ENCODE measurements around the gene SRCIN1.
A peak's percentile ranks its signal among the peaks of the same experiment; 100 is the strongest.
"Not testable (repeated sequence)": the region's sequence is repeated elsewhere in the genome, so short reads cannot be mapped to it uniquely, and the experiment has no call there.

The SRCIN1 gene, protein sequence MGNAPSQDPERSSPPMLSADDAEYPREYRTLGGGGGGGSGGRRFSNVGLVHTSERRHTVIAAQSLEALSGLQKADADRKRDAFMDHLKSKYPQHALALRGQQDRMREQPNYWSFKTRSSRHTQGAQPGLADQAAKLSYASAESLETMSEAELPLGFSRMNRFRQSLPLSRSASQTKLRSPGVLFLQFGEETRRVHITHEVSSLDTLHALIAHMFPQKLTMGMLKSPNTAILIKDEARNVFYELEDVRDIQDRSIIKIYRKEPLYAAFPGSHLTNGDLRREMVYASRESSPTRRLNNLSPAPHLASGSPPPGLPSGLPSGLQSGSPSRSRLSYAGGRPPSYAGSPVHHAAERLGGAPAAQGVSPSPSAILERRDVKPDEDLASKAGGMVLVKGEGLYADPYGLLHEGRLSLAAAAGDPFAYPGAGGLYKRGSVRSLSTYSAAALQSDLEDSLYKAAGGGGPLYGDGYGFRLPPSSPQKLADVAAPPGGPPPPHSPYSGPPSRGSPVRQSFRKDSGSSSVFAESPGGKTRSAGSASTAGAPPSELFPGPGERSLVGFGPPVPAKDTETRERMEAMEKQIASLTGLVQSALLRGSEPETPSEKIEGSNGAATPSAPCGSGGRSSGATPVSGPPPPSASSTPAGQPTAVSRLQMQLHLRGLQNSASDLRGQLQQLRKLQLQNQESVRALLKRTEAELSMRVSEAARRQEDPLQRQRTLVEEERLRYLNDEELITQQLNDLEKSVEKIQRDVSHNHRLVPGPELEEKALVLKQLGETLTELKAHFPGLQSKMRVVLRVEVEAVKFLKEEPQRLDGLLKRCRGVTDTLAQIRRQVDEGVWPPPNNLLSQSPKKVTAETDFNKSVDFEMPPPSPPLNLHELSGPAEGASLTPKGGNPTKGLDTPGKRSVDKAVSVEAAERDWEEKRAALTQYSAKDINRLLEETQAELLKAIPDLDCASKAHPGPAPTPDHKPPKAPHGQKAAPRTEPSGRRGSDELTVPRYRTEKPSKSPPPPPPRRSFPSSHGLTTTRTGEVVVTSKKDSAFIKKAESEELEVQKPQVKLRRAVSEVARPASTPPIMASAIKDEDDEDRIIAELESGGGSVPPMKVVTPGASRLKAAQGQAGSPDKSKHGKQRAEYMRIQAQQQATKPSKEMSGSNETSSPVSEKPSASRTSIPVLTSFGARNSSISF

DNA sequence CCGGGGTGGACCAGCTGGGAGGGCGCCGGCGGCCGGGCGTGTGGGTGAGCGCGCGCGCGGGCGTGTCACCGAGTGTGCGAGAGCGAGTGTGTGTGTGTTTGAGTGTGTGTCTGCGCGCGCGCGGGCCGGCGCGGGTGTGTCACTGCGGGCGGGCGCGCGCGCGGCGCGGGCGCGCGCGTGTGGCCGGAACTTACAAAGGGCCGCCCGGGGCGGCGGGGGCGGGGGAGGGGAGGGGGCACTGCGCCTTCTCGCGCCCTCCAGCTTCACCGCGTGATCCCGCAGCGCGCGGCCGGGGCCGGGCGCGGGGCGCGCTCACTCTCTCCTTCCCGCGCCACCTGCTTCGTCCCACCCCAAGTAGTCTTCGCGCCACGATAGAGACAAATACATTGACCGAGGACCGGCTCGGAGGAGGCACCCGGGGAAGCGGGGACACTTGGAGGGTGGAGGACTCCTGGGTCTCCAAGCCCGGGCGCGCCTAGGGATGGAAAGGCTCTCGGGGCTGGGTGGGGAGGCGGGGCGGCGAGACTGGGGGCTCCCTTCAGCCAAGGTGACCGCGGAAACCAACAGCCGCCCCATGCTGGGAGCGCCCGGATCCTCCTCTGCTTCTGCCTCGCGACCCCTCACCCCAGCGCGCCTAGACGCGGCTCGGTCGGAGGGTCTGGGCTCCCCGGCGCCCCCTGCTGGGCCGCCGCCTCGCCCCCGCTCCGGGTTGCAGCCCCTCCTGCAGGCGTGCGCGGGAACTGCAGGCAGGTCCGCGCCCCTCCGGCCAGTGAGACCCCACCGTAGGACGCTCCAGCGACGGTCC lies at the start of gene SRCIN1:
Gene SRCIN1, minus strand, starts transcription at position 112 of the 805 bp plus-strand sequence. CDS start 247 bp downstream, outside the sequence.
- DNase-seq (ENCODE audit: extremely low read depth in 1 of 2, low read depth in 1 of 2): peak in 1 of 2 donors; percentile 15

DNA sequence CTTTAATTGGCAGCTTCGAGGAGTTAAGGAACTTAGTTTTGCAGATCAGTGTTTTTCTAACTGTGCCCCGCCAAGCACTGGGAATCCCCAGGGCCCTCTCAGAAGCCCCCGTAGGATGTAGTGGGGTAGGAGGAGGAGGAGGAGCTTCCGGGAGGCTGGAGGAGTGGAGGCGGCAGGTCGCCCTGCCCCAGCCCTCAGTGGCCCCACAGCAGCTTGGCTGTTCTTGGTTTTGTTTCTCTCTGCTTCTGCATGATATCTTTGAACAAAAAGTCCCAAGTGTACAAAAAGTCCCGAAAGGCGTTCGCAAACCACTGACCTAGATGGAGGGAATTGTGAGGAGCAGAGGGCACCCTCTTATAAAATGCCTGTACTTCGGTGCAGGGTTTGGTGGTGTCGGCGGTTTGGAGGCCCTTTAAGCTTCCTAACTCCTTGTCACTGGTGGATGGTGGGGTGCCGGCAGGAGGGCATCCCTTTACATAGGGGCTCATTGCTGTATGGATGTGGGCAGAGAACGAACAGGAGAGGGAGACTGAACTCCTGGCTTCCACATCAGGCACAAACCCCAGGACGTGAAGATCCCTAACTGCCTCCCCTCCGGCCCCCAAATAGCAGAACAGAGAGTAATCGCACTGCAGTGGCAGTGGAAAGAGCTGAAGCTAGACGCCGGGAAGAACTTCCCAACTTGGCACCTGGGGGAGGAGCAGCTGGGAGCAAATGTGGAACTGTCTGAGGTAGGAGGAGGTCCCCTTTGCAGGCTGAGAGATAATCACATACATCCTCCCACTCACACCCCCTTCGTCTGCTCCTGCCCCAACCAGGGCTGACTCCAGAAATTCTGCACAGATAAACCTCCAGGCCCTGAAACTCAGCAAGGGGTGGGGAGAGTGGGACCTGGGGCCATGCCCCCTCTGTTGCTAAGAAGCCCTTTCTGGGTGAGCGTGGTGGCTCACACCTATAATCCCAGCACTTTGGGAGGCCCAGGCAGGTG lies 49.0 kb upstream of the SRCIN1 start:
- DNase-seq (ENCODE audit: extremely low read depth in 1 of 2, low read depth in 1 of 2): no peak

DNA sequence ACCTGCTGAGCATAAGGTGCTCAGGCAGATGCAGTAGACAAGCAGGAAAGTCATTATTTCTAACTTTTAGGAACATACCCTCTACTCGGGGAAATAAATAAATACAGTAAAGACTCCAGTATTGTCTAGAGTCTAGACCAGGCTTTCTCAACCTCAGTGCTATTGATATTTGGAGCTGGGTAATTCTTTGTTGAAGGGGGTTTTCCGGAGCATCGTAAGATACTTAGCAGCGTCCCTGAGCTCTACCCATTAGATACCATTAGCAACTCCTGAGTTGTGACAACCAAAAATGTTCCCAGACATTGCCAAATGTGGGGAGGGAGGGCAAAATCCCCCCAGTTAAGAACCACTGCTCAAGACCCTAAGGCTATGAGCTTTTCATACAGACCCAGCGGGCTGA lies 47.9 kb upstream of the SRCIN1 start:
- DNase-seq (ENCODE audit: extremely low read depth in 1 of 2, low read depth in 1 of 2): no peak

DNA sequence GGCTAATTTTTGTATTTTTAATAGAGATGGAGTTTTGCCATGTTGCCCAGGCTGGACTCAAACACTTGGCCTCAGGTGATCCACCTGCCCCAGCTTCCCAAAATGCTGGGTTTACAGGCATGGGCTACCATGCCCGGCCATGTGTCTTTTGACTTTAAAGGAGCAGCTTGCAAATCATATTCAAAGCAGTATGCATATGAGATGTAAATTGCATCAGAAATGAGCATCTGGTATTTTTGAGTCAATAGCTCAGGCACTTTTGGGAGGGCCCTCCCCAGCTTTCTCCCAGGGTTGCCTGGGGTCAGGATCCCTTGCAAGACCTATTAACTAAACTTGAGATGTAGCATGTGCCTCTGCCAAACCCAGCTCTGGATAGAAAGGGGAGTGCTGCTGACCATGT lies 47.5 kb upstream of the SRCIN1 start:
- DNase-seq (ENCODE audit: extremely low read depth in 1 of 2, low read depth in 1 of 2): no peak

DNA sequence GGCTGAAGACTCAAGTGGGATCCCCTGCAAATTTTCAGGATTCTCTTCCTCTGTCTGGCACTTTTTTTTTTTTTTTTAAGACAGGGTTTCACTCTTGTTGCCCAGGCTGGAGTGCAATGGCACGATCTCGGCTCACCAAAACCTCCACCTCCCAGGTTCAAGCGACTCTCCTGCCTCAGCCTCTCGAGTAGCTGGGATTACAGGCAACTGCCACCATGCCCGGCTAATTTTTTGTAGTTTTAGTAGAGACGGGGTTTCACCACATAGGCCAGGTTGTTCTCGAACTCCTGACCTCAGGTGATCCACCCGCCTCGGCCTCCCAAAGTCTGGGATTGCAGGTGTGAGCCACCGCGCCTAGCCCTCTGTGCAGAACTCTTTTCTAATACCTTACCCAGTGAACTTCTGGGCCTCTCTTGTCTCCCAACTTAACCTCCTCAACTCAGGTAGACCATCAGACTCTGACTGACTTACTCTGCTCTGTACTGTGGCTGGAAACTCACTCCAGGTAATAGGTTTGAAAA lies 45.0 kb upstream of the SRCIN1 start:
- DNase-seq (ENCODE audit: extremely low read depth in 1 of 2, low read depth in 1 of 2): not testable (repeated sequence)

DNA sequence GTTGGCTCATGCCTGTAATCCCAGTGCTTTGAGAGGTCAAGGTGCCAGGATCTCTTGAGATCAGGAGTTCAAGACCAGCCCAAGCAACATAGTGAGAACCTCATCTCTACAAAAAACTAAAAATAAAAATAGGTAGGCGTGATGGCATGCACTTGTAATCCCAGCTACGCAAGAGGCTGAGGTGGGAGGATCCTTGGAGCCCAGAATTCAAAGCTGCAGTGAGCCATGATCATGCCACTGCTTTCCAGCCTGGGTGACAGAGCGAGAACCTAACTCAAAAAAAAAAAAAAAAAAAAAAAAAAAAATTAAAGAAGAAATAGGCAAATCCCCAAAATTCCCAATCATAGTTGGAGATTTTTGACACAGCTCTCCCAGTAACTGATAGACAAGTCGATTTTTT lies 32.2 kb upstream of the SRCIN1 start:
- no peak for DNase-seq (ENCODE audit: extremely low read depth in 1 of 2, low read depth in 1 of 2)

DNA sequence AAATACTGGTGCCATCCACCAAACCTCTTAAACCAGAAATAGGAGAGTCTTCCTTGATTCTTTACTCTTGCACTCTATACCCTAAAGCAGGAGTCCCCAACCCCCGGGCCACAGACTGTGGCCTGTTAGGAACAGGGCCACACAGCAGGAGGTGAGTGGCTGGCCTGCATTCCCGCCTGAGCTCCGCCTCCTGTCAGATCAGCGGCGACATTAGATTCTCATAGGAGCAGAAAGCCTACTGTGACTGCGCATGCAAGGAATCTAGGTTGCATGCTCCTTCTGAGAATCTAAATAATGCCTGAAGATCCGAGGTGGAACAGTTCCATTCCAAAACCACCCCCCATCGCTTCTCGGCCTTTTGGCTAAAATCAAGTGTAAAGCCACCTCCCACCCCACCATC lies 30.3 kb upstream of the SRCIN1 start:
- DNase-seq (ENCODE audit: extremely low read depth in 1 of 2, low read depth in 1 of 2): no peak

DNA sequence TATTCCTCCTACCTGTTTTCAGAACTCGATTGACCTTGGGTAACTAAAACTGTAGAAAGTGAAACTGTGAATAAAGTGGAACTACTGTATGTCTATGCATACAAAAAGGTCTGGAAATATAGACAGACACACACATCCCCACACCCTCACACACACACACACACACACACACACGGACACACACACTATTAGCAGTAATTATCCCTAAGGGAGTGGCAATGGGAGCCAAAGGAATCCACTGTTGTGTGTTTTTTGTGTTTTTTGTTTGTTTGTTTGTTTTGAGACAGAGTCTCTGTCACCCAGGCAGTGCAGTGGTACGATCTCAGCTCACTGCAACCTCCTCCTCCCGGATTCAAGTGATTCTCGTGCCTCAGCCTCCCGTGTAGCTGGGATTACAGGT lies 26.6 kb upstream of the SRCIN1 start:
- DNase-seq (ENCODE audit: extremely low read depth in 1 of 2, low read depth in 1 of 2): no peak

DNA sequence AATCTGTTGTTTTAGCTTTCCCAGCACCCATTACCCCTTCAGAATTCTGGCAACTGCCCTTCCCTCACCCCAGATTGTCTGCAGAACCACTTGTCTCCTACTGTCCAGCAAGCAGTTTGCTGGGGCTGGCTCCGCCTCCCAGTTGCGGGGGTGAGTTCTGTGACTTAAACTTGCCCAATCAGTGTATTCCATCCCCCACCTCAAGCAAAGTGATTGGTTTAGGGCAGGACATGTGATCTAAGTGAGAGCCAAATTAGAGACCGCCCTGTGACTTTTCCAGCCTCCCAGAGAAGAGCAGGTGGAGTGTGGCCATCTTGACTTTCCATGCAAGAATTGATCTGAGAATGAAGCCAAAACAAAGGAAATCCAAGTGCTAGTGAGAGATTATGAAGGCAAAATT lies 22.7 kb upstream of the SRCIN1 start:
- no peak for DNase-seq (ENCODE audit: extremely low read depth in 1 of 2, low read depth in 1 of 2)

DNA sequence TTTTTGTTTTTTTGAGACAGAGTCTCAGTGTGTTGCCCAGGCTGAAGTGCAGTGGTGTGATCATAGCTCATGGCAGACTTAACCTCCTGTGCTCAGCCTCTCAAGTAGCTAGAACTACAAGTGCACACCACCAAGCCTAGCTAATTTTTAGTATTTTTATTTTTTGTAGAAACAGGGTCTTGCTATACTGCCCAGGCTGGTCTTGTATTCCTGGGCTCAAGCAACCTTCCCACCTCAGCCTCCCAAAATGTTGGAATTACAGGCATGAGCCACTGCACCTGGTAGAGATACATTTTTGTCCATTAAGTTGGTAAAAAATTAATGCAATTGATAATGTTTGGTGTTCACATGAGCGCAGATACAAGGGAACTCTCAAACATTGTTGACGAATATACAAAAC lies 22.2 kb upstream of the SRCIN1 start:
- no peak for DNase-seq (ENCODE audit: extremely low read depth in 1 of 2, low read depth in 1 of 2)

DNA sequence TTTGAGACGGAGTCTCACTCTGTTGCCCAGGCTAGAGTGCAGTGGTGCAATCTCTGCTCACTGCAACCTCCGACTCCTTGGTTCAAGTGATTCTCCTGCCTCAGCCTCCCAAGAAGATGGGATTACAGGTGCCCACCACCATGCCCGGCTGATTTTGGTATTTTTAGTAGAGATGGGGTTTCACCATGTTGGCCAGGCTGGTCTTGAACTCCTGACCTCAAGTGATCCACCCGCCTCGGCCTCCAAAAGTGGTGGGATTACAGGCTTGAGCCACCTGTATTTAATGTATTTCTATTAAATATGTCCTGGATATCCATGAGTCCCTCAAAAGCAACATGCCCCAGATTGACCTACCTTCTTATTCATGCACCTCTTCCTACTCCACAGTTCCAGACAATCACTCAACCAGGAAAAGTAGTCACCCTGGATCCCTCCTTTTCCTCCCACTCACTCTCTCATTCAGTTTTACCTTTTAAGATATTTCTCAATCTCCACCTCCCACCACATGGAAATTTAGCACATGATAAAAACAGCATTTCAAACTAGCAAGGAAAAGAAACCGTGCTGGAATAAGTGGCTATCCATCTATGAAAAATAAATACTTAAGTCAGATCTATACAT lies 21.0 kb upstream of the SRCIN1 start:
- DNase-seq (ENCODE audit: extremely low read depth in 1 of 2, low read depth in 1 of 2): not testable (repeated sequence)

DNA sequence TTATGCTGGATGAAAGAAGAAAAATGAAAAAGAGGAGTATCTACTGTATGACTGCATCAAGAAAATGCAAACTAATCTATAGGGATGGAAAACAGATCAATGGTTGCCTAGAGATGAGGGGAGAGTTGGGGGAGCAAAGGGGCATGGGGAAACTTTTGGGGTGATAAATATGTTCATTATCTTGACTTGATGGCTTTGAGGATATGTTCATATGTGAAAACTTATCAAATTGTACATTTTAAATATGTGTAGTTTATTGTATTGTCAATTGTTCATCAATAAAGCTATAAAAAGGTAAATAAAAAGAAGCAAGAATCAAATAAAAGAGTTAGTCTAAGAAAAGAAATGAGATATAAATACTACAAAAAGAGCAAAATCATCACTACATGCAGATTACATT lies 19.7 kb upstream of the SRCIN1 start:
- DNase-seq (ENCODE audit: extremely low read depth in 1 of 2, low read depth in 1 of 2): no peak

DNA sequence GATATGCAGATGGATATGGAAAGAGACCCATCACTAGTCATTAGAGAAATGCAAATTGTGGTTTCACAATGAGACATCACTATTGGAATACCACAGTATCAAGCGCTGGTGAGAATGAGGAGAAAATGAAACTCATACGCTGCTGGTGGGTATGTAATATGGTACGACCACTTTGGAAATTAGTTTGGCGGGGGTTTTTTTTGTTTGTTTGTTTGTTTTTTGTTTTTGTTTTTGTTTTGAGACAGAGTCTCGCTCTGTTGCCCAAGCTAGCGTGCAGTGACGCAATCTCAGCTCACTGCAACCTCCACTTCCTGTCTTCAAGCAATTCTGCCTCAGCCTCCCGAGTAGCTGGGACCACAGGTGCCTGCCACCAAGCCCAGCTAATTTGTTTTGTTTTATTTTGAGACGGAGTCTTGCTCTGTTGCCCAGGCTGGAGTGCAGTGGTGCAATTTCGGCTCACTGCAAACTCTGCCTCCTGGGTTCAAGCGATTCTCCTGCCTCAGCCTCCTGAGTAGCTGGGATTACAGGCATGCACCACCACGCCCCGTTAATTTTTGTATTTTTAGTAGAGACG lies 19.1 kb upstream of the SRCIN1 start:
- not testable (repeated sequence) for DNase-seq (ENCODE audit: extremely low read depth in 1 of 2, low read depth in 1 of 2)

DNA sequence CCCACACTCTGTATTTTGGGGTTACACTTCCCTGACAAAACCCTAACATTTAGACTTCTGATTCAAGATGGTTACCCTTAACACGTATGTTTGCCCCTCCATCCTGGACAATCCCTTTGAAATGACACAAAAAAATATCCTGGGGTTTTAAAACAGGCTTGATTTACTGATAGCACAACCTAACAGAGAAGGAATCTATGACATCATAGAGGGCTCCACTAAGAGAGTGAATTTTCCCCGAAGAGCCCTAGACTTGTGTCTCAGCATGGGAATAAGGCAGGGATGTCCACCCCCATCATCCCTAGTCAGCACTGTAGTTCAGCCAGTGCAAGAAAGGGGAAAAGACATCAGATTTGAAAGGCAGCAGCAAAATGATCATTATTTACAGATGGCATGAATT lies 15.8 kb upstream of the SRCIN1 start:
- no peak for DNase-seq (ENCODE audit: extremely low read depth in 1 of 2, low read depth in 1 of 2)

DNA sequence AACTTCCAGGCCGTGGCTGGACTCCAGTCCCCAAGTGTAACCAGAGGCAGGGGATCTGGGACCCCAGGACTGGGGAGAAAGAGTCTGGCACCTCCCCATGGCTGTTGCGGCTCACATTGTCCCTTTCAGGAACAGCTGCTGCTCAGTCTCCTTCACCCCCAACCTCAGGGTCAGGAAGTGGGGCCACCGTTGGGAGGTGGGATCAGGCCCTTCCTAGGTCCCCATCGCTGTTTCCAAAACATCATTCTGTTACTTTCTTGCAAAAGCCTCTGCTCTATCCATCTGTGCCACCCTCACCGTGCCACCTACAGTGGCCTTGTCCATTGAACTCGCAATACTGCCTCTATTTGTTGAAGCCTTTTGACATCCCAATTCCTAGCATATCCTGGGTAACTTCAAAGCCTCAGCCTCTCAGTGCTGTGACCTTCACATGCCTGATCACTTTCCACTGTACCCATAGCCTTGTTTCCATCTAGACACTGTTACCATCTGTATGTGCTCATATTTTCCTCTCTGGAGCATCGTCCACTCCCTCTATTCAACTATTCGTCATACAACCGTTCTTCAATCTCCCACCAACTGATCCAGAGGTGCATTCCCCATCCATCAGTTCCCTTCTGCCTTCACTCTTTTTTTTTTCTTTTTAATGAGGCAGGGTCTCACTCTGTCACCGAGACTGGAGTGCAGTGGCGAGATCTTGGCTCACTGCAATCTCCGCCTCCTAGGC lies 15.0 kb upstream of the SRCIN1 start:
- no peak for DNase-seq (ENCODE audit: extremely low read depth in 1 of 2, low read depth in 1 of 2)

DNA sequence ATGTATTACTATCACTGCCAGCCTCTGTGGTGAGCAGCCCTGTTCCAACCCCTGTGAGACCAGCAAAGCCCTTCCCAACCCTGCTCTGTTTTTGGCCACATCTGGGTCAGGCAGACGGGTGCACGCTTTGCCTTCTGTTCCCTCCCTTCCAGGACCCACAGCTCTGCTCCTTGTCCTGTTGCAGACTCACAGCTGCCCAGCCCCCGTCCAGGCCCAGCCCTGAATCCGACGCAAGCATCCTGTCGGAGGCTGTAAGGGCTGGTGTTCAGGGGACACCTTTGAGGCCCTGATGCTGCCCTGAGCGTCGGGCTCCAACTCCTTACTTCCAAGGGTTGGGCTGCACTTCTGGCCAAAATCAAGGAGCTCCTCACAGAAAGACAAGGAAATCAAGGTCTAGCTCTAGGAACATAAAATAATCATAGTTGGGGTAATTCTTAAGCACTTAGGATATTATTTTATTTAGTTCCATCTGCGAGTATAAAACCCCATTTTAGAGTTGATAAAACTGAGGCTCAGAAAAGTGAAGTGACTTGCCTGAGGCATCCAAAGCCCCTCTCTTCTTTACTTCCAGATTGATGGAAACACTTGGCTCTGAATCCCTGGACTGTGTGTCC lies 14.3 kb upstream of the SRCIN1 start:
- DNase-seq (ENCODE audit: extremely low read depth in 1 of 2, low read depth in 1 of 2): no peak

DNA sequence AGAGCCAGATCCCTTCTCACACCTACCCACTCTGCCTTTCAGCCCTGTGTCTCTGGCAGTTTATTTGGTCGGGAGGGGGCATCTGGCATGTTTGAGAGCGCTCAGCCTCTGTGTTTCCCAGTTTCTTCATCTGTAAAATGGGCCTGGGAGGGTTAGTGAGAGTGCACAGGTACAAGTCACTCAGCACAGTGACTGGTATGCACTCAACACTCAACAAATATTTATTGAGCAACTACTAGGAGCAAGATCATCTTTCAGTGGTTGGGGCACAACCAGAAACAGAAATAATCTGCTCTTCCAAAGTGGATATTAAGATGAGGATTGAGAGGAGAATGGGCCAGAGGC lies 13.7 kb upstream of the SRCIN1 start:
- no peak for DNase-seq (ENCODE audit: extremely low read depth in 1 of 2, low read depth in 1 of 2)
